CD4-positive, alpha-beta T cell treated with Interleukin-10 for 1 hour (primary cell): Measurements from ENCODE around the gene PRB4.
"Not testable (repeated sequence)": the region's sequence is repeated elsewhere in the genome, so short reads cannot be mapped to it uniquely, and the experiment has no call there.

Source experiments
- DNase-seq: peaks from one replicate; pipeline ENCODE4 v3.0.0-alpha.2; 2020

PRB4 gene

DNA sequence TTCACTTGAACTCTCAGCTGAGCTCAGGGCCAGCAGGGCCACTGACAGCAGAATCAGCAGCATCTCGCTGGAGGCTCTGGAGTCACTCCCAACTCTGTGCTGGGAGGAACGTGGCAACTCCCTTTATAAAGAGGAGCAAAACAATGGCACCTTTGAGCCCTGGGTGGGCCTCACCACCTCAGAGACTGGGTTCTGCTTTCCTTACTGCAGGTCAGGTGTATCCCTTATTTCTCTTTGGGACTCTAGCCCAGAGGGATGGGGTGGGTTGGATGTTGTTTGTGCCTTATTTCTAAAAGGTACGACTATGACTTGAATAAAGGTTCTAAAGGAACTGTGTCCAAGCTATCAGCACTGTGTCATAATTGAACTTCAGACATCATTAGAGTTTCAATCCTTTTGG lies at the start of gene PRB4:
PRB4 (minus strand) TSS at position 101 of the 400 bp plus-strand sequence; CDS start at position 63, 38 bp downstream.
- no peak for DNase-seq

DNA sequence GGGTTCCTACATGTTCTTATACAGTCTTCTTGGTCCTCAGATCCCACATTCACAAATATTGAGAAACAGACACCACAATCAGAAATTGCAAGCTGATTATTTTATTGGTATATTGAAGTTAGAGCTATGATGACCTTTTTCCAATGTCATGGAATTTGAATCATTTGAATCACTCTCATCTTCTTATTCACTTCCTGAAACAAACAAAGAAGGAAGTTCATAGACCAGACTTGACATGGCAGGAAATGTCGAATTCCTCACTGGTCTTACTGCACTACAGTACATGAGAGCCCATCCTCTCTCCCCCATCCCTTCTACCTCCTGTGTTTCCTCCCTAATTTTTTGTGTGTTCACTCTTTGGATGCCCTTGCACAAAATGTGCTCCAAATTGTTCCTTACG lies 41.5 kb upstream of the PRB4 start:
- DNase-seq: not testable (repeated sequence)

DNA sequence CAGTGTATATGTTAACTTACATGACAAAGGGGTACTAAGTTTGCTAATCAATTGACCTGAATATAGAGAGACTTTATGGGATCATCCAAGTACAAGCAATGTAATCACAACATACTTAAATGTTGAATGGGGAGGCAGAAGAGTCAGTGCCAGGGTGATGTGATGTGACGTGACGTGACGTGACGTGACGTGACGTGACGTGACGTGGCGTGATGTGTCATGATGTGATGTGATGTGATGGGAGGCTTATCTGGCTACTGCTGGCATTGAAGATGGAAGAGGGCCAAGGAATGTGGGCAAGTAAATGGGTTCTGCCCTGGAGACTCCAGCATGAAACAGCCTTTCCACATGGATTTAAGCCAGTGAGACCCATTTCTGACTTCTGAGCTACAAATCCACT lies 38.2 kb upstream of the PRB4 start:
- DNase-seq: no peak

DNA sequence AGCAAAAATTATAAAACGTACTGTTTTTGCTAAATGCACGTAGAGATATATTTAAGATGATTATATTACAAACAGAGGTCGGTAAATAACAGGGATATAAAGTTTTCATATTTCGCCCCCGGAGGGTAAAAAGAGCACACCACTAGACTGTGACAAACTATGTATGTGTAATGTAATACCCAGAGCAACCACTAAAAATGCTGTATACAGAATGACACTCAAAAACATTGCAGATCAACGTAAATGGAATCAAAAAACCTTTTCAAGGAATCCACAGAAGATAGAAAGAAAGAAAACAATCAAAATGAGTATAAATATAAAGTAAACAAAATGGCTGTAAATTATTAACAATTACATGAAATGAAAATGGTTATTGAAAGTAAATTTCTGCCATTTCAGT lies 37.6 kb upstream of the PRB4 start:
- DNase-seq: no peak

DNA sequence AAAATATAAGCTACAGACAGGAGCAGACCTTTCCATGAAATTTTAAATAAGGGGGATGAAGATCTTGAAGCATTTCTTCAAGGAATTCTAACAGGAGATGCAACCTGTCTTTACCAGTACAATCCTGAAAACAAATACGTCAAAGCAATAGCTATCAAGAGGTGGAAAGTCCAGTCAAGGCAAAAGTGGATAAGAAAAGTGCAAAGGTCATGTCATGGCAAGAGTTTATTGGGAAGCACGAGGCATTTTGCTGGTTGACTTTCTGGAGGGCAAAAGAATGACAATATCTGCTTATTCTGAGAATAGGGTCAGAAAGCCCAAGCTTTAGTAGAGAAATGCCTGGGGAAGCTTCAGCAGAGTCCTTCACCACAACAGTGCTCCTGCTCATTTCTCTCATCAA lies 34.3 kb upstream of the PRB4 start:
- DNase-seq: no peak

DNA sequence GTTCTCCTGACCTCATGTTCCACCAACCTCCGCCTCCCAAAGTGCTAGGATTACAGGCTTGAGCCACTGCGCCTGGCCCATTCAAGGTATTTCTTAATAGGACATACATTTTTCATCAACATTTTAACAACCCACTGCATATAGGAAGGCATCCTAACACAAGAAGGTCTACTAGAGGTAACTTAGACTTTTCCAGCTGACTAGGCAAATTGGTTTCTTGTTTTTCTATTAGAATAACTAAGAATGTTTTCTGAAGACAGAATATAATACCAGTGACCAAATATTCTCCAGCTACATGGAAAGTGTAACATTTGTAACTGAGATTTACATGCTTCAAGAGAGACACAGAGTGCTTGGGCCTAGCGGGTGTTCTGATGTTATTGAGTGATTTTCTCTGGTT lies 14.2 kb upstream of the PRB4 start:
- DNase-seq: no peak

DNA sequence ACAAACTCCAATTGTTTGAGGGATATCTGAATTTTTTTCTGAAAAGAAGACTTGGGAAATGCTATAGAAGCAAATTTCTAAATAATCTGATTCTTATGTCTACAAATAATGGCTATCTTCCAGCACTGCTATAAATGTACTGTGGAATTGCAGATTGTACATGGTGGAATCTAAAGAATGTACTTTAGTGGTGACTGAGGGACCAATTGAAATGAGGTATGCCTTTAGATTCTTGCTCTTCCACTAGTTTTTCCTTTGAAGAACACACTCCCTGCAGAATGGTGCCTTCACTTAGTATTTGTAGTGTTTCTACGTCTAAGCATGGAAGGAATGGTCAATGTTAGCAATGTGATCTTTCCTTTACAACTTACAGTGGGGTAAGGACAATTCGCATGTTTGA lies 11.7 kb upstream of the PRB4 start:
- no peak for DNase-seq

DNA sequence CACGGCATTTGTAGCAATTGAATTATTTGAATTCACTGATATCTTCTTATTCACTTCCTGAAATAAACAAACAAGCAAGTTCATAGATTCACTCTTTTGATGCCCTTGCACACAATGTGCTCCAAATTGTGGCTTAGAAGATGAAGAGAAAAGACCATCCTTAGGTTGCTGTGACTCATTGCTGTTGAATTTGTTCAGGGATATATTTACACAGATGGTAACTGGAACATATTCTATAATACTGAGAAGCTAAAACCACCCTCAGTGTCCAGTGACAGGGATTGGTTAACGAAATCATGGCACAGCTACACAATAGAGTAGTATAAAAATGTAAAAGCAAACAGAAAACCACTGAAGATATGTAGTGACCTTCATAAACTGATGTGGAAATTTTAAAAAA lies 3.1 kb downstream of the PRB4 start:
- DNase-seq: no peak

DNA sequence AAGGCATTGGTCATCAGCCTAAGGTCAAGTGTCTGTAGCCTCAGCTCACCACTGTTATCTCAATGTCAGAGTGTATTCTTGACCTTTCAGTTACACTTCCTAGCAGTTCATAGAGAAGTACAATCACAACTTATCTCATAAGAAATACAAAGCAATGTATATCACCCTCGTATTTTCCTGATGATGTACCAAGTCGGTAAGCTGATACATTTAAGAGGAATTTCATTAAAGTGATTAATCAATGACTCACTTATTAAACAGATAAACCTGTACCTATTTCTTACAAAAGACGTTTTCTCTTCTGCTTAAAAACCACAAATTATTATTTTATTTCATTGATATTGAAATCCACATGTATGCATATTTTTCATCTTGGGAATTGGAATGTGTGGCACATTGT lies 36.8 kb downstream of the PRB4 start:
- no peak for DNase-seq

DNA sequence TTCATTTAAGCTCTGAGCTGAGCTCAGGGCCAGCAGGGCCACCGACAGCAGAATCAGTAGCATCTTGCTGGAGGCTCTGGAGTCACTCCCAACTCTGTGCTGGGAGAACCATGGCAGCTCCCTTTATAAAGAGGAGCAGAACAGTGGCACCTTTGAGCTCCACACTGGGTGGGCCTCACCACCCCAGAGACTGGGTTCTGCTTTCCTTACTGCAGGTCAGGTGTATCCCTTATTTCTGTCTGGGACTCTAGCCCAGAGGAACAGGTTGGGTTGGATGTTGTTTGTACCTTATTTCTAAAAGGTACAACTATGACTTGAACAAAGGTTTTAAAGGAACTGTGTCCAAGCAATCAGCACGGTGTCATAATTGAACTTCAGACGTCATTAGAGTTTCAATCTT lies 40.6 kb downstream of the PRB4 start, which contains the start of gene PRB3:
PRB3 (minus strand) TSS at position 101 of the 400 bp plus-strand sequence; CDS start at position 63, 38 bp downstream.
- no peak for DNase-seq

DNA sequence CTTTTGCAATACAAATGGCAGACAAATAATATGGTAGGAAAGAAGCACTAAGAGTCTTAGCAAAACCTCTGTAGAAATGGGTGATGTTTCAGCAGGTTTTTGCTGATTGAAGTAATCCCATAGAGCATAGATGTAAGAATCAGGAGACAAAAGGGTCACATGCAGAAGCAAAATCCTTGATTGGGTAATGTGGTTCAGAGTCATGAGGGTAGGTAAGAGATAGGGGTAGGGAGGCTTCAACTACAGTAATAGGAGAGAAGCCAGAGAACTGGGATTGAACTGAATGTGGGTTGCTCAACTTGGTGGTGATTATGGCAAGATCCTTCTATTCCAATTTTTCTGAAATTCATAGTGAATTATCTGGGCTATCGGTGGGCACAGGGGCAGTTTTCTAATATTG lies 45.7 kb downstream of the PRB4 start:
- DNase-seq: no peak
